GM12892 (cell line): ENCODE results near the gene BORCS6.

ENCODE experiments used
- POLR2A ChIP-seq: IDR thresholded peaks from 2 replicates; pipeline ENCODE4 v1.6.1; 2011; ENCODE audit warnings: low read depth, low read length, control low read depth
- TAF1 ChIP-seq: IDR thresholded peaks from 2 replicates; pipeline ENCODE4 v1.6.1; 2011; ENCODE audit warnings: low read depth, mild to moderate bottlenecking, control low read depth, low read length, borderline replicate concordance

DNA sequence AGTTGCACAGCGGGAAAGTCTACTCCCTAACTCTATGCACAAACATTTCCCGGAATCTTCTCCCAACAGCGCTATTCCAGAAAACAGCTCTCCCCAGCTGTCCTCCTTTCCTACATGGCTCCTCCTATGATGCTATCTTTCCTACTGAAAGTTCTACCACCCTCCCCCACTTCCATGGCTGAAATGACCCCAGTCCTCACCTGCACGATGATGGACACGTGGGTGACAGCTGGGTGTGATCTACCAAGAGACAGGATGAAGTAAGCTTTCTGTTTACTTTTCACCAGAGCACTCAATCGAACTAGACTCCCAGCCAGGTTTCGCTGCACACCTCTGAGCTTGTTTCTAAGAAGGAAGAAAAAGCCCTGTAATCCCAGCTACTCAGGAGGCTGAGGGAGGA lies 47.2 kb upstream of the BORCS6 start:
- TF ChIP-seq POLR2A (no peak), TAF1 (no peak)
